HG02588 (cell line): Measurements from ENCODE around the gene ELSPBP1.
"Not testable (repeated sequence)": the region's sequence is repeated elsewhere in the genome, so short reads cannot be mapped to it uniquely, and the experiment has no call there.

ENCODE experiments used
- ATAC-seq: cut with Tn5 transposase; IDR thresholded peaks from one replicate; pipeline ENCODE4 v1.9.1; 2021; ENCODE audit warnings: mild to moderate bottlenecking, moderate library complexity; ENCODE audit not compliant: unreplicated experiment

The ELSPBP1 gene

DNA sequence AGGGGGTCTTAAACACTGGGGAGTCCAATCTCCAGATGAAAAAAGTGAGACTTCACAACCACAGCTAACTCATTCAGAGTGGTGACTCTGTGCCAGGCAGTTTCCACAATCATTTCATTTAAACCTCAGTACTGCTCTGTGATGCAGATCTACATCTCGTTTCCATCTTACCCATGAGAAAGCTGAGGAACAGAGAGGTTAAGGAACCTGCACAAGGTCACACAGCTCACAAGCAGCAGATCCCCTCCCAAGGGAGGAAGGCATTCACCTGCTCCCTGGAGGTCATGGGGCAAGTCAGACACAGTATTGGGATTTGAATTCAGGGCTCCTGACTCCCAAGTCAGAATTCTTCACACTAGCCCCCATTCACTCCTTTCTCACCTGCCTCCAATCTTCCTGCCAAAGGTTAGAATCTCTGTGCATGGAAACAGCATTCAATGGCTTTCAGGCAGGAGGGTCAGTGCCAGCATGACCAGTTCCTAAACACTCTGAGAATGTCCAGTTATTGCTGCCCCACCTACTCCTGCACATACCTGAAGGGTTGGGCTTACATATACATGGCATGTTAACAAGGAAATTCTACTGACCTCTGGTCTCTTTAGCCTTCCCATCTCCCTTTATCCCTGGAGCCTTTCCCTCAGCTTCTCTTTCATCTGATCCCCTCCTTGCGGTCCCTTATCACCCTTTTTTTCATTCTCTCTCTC is 47.6 kb downstream of the ELSPBP1 start:
- ATAC-seq = no peak

DNA sequence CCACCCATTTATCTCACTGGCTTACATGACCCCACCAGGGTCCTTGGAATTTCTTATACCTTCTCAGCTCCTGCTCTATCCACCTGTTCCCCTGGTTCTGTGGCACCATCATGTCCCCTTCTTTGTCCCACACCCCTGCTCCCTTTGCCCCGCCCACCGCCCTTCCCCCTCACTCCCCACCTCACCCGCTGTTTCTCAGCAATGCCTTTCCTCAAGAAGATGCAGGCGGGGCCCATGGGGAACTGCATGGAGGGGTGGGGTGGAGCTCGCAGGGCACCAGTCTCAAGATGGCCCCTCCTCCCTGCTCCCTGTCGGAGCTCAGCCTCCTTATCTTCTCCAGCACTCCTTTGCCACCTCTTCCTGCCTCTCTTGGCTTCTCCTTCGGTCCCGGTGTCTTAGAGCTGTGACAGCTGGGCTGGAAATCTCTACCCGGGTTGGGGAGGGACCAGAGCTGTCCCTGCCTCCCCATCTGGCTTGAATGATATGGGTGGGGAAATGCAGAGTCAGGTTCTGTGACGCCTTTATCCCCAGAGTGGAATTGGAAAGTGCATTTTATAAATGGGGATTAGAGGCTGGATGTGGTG is 49.3 kb downstream of the ELSPBP1 start, which contains the start of gene CABP5:
CABP5 (minus strand) TSS at position 405 of the 584 bp plus-strand sequence; CDS start at position 248, 157 bp downstream.
- no peak for ATAC-seq

DNA sequence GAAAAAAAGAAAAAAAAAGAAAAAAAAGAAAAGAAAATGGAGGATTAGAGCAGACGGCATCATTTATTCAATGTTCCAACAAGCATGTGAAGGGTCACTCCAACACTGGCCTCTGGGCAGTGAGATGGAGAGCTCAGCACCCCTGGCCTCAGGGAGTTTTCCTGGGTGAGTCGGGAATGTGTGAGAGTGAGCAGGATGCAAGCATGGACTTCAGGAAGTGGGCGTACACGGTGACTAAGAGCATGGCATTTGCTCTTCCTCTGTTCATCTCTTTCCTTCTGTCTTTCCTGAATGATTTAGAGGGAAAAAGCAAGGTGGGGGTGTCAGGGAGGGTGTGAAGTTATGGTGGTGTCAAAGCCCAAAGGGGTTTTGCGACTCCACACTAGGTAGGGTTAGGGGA is 50.1 kb downstream of the ELSPBP1 start:
- no peak for ATAC-seq

DNA sequence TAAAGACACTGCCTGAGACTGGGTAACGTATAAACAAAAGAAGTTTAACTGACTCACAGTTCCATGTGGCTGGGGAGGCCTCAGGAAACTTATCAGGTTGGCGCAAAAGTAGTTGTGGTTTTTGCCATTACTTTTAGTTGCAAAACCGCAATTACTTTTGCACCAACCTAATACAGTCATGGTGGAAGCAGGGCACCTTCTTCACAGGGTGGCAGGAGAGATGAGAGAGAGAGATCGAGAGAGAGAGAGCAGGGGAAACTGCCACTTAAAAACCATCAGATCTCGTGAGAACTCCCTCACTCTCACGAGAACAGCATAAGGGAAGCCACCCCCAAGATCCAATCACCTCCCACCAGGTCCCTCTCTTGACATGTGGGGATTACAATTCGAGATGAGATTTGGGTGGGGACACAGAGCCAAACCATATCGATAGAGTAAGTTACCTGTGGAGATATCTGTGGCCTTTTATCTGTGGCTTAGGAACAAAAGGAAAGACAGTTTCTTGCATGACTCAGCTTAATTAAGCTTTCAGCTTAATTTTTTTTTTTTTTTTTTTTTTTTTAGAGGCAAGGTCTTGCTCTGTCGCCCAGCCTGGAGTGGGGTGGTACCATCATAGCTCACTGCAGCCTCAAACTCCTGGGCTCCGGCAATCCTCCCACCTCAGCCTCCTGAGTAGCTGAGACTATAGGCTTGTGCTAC is 57.1 kb downstream of the ELSPBP1 start:
- ATAC-seq = no peak

DNA sequence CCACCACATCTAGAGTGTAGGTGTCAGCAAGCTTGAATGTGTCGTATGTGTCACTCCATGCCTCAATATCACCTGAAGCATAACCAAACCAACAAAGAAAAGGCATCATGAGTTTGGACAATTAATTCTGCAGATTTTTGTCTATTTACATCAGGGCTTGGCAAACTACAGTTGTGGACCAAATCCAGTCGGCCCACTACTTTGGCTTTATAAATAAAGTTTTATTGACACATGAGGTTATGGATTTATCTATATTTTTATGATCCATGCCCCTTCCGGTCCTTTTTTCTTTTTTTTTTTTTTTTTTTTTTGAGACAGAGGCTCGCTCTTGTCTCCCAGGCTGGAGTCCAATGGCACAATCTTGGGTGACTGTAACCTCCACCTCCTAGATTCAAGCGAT is 58.6 kb downstream of the ELSPBP1 start:
- no peak for ATAC-seq

DNA sequence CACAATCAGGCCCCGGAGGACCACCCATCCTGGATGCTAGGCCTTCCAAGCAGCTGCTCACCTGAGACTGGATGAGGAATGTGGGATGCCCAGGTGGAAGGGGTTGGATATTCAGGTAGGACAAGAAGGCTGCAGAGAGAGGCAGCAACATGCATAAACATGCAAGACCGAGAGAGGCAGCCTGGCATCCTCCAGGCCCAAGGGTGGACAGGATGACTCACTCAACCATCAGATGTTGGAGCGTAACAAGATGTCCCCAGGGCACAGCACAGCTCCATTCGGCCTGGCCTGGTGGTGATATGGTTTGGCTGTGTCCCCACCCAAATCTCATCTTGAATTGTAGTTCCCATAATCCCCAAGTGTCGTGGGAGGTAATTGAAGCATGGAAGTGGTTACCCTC is 59.4 kb downstream of the ELSPBP1 start:
- no peak for ATAC-seq

DNA sequence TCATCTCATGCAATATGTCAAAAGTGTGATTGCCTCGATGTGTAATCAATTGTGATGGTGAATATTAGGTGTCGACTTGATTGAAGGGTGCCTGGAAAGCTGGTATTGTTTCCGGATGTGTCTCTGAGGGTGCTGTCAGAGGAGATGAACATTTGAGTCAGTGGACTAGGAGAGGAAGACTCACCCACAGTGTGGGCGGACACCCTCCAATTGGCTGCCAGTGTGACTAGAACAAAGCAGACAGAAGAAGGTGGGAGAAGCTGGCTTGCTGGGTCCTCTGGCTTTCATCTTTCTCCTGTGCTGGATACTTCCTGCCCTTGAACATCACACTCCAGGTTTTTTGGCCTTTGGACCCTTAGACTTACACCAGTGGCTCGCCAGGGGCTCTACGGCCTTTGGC is 64.9 kb downstream of the ELSPBP1 start:
- no peak for ATAC-seq

DNA sequence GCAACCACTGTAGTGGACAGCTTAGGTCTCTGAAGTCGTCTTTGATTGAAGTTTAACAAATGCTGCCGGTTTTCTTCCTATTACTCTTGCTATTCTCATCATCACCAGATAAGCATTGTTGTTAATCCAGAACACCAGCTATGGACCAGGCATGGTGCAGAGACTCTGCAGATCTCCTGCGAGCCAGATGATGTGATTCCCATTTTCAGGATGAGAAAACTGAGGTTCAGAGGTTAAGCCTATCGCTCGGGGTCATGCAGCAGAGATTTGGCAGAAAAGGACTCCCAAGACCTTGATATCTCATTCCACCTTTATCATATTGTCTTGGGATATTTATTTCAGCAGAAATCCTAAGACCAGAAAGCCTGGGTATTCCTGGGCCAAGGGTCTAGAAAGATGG is 65.9 kb downstream of the ELSPBP1 start:
- ATAC-seq = no peak

DNA sequence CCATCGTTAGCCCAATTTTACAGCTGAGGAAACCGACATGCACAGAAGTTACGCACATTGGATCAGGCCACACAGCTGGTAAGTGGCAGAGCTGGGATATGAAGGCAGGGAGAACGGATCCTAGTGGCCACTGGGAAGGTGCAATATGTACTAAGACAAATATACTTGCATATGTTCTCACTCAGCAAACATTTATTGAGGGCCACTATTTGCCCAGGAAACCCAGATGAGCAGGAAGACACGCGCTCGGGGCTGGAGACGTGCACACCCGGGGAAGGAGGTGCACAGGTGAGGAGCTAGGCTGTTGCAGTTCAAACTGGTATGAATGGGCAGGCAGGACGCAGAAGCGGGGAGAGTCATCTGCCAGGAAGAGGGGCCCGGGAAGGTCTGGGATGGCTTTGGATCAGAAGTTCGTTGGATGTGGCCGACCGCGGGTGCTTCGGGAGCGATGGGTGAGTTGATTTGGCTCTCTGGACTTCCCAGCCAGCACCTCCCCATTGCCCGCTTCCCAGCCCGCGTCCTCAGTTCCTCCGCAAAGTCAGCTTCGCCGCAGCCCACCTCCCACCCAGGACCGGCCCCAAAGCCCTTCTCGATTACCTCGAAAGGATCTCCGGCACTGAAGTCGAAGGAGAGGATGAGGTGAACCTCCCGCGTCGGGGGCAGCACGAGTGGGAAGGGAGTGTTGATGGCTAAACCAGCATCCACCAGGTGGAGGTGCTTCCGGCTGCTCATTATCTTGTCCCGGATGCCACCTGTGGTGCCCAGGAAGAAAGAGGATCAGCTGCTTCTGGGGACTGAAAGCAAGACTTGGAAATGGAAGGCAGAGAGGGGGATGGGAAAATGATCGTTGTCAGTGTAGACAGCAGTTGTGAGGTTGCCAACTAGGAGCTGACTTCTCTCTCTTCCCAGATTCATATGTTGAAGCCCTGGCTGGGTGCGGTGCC is 67.2 kb downstream of the ELSPBP1 start:
- no peak for ATAC-seq

DNA sequence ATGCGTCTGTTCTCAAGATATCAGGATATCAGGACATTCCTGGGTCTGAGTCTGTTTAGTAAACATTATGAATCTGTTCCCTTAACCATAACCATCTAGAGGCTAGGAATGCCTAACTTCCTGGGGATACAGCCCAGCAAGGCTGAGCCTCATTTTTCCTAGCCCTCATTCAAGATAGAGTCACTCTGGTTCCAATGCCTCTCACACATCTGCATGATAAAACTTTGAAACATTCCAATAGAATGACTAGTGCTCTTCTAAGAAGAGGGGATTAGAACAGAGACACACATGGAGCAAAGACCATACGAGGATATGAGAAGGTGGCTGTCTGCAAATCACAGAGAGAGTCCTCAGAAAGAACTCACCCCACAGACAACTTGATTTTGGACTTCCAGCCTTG is 70.1 kb downstream of the ELSPBP1 start:
- ATAC-seq = no peak

DNA sequence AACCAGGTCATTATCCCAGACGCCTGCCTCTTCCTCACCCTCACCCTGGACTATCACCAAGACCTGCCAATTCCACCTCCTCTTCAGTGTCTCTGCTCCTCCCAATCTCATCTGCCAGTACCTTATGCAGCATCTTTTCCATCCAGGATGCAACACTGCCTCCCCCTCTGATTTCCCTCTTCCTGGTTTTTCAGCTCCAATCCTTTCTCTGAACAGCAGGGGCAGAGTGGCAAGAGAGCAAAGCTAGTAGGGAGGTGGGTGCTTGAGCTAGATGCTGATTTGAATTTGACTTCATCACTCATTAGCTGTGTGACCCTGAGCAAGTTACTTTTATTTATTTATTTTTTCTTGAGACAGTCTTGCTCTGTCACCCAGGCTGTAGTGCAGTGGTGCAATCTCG is 75.0 kb downstream of the ELSPBP1 start:
- no peak for ATAC-seq

DNA sequence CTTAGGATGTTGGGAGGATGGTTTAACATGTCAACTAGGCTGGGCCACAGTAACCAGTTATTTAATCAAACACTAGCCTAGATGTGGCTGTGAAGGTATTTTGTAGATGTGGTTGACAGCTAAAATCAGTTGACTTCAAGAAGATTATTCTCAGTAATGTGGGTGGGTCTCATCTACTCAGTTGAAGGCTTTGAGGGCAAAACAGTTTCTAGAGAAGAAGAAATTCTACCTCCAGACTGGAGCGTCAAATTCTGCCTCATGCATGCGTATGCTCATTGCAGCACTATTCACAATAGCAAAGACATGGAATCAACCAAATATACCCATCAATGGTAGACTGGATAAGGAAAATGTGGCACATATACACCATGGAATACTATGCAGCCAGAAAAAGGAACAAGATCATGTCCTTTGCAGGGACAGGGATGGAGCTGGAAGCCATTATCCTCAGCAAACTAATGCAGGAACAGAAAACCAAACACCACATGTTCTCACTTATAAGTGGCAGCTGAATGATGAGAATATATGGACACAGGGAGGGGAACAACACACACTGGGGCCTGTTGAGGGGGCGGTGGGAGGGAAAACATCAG is 75.8 kb downstream of the ELSPBP1 start:
- not testable (repeated sequence) for ATAC-seq
